Keratinocyte (primary cell): ENCODE measurements around the gene FBXO38. TPM values are rescaled to one million over a fixed set of nuclear protein-coding genes. Genes with fewer than 3 reads are reported as not detected.

Source experiments
- DNase-seq: peaks from one replicate; pipeline ENCODE4 v3.0.0-alpha.2; 2011; ENCODE audit warnings: low read depth, missing footprints, low spot score
- FAIRE-seq: peaks from 2 replicates; lab custom pipeline; 2011; peaks lifted over from hg19 to GRCh38; lab: Jason Lieb, UNC
- H2AFZ ChIP-seq: 2 replicates; pipeline ENCODE4 v1.6.0; 2012; ENCODE audit warnings: low read length, control low read depth, inconsistent platforms; ENCODE audit not compliant: control insufficient read depth
- H3K27ac ChIP-seq: 2 replicates; pipeline ENCODE4 v1.5.1; 2011; ENCODE audit warnings: low read length; ENCODE audit not compliant: control insufficient read depth, insufficient read depth
- H3K27me3 ChIP-seq: 3 replicates; pipeline ENCODE4 v1.6.0; 2011; ENCODE audit warnings: low read length; ENCODE audit not compliant: control insufficient read depth, insufficient read depth; ENCODE audit errors: extremely low read depth
- H3K36me3 ChIP-seq, 2 experiments: 2 replicates in 1 of 2; 3 replicates in 1 of 2; pipeline ENCODE4 v1.5.1; 2011; ENCODE audit warnings: low read length in 2 of 2, mild to moderate bottlenecking in 1 of 2; ENCODE audit not compliant: control insufficient read depth in 2 of 2, insufficient read depth in 2 of 2; ENCODE audit errors: extremely low read depth in 1 of 2
- H3K4me1 ChIP-seq: 3 replicates; pipeline ENCODE4 v1.5.1; 2011; ENCODE audit warnings: low read length; ENCODE audit not compliant: control insufficient read depth, insufficient read depth; ENCODE audit errors: extremely low read depth
- H3K4me2 ChIP-seq: 3 replicates; pipeline ENCODE4 v1.6.0; 2011; ENCODE audit warnings: low read depth, low read length; ENCODE audit not compliant: control insufficient read depth, insufficient read depth; ENCODE audit errors: extremely low read depth
- H3K4me3 ChIP-seq, 3 experiments: fragments of 200-600 bp in 1 of 3; sonication (generic) in 1 of 3; 2 replicates in 2 of 3; 3 replicates in 1 of 3; pipeline ENCODE4 v1.5.1; 2011 to 2016; ENCODE audit warnings: low read length in 3 of 3, mild to moderate bottlenecking in 3 of 3, control low read depth in 2 of 3, inconsistent platforms in 1 of 3, low read depth in 1 of 3, mixed read lengths in 1 of 3, mixed run types in 1 of 3, moderate library complexity in 1 of 3; ENCODE audit not compliant: control insufficient read depth in 2 of 3, insufficient read depth in 2 of 3; ENCODE audit errors: extremely low read depth in 1 of 3
- H3K79me2 ChIP-seq: 2 replicates; pipeline ENCODE4 v1.6.0; 2012; ENCODE audit warnings: low read length; ENCODE audit not compliant: control insufficient read depth, insufficient read depth
- H3K9ac ChIP-seq: 3 replicates; pipeline ENCODE4 v1.6.0; 2011; ENCODE audit warnings: low read length; ENCODE audit not compliant: control insufficient read depth, insufficient read depth; ENCODE audit errors: extremely low read depth
- H3K9me1 ChIP-seq: 3 replicates; pipeline ENCODE4 v1.6.0; 2011; ENCODE audit warnings: low read length; ENCODE audit not compliant: control insufficient read depth, insufficient read depth; ENCODE audit errors: extremely low read depth
- H3K9me3 ChIP-seq: 2 replicates; pipeline ENCODE4 v1.5.1; 2012; ENCODE audit warnings: low read depth, low read length; ENCODE audit not compliant: control insufficient read depth
- H4K20me1 ChIP-seq: 3 replicates; pipeline ENCODE4 v1.6.0; 2011; ENCODE audit warnings: low read length; ENCODE audit not compliant: control insufficient read depth, insufficient read depth; ENCODE audit errors: extremely low read depth
- EZH2 ChIP-seq: IDR thresholded peaks from one replicate; pipeline ENCODE4 v1.6.1; 2012; ENCODE audit warnings: inconsistent platforms, mild to moderate bottlenecking, low read length, moderate library complexity
- dilution Hi-C: fragments of 300-500 bp; cut with MboI; formaldehyde crosslinking; loops from one replicate; pipeline ENCODE4 v1.7.0; 2020; ENCODE audit warnings: low sequenced_read_pairs; ENCODE audit not compliant: extremely low pct_ligation_motif_present
- polyA plus RNA-seq, 5 experiments: library from polyadenylated mRNA; depleted of rRNA in 3 of 5; stranded (reverse) in 3 of 5; stranded (forward) in 1 of 5; unstranded in 1 of 5; fragments of >200 nt; gene quantifications; 1 replicate in 1 of 5; 2 replicates in 3 of 5; 3 replicates in 1 of 5; pipeline versions ENCODE4 v1.2.1 to v1.2.3, GENCODE V29; 2011 to 2012; ENCODE audit warnings: missing spikeins in 2 of 5, low read depth in 1 of 5, low replicate concordance in 1 of 5
- TF ChIP-seq, protein P1 (sequence below), 3 experiments: IDR thresholded peaks in 1 of 3; conservative IDR thresholded peaks in 1 of 3; optimal IDR thresholded peaks in 1 of 3; 2 replicates in 2 of 3; 3 replicates in 1 of 3; pipeline versions ENCODE3 to v1.5.1; 2011; ENCODE audit warnings: low read length in 3 of 3, mild to moderate bottlenecking in 3 of 3, moderate library complexity in 2 of 3, control low read depth in 1 of 3, inconsistent platforms in 1 of 3; ENCODE audit not compliant: insufficient read depth in 2 of 3; ENCODE audit errors: extremely low read depth in 1 of 3

The FBXO38 gene
- polyA plus RNA-seq, 1 donor (not counting 4 experiments of a cell fraction or from before 2014, with no cell fraction given) = 30.4 TPM

DNA sequence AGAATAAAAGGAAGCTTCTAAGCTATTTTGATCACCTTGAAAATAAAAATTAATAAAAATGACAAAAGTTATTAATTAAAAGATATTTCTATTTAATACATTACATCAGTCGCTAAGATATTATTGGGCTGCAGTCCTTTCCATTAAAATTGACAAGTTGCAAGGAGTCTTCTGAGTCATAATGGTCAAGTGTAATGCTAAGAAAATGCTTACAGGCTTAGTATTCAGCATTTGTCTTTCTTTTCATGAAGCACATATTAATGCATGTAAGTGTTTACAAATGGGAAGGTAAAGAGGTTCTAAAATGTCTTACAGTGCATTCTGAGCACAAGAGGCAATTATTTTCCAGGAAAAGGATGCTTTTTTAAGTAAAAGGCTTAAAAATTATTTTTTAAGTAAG, 31.1 kb upstream of the FBXO38 start:
- no peaks in the 10 kb centered on the region for H3K9me1 ChIP-seq
- DNase-seq (no peak), FAIRE-seq (no peak)
- no peak overlapping the region for H3K4me2 ChIP-seq
- no peak overlapping the region for H3K4me3 ChIP-seq
- H3K9ac ChIP-seq = no peak overlapping the region
- no peaks in the 10 kb centered on the region for H4K20me1 ChIP-seq
- no peaks in the 10 kb centered on the region for H3K9me3 ChIP-seq
- no peaks in the 10 kb centered on the region for H3K36me3 ChIP-seq
- H3K4me1 ChIP-seq = no peaks in the 10 kb centered on the region
- TF ChIP-seq, protein P1, sequence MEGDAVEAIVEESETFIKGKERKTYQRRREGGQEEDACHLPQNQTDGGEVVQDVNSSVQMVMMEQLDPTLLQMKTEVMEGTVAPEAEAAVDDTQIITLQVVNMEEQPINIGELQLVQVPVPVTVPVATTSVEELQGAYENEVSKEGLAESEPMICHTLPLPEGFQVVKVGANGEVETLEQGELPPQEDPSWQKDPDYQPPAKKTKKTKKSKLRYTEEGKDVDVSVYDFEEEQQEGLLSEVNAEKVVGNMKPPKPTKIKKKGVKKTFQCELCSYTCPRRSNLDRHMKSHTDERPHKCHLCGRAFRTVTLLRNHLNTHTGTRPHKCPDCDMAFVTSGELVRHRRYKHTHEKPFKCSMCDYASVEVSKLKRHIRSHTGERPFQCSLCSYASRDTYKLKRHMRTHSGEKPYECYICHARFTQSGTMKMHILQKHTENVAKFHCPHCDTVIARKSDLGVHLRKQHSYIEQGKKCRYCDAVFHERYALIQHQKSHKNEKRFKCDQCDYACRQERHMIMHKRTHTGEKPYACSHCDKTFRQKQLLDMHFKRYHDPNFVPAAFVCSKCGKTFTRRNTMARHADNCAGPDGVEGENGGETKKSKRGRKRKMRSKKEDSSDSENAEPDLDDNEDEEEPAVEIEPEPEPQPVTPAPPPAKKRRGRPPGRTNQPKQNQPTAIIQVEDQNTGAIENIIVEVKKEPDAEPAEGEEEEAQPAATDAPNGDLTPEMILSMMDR (optimal IDR thresholded peaks at IDR 0.05 in 1 of 3, IDR thresholded peaks at IDR 0.05 in 1 of 3, conservative IDR thresholded peaks at IDR 0.05 in 1 of 3; ENCODE audit: extremely low read depth in 1 of 3, insufficient read depth in 2 of 3, low read length in 3 of 3) = no peak
- TF ChIP-seq EZH2 = no peak
- no peak overlapping the region for H2AFZ ChIP-seq
- dilution Hi-C loops = no loop called here
- no peak overlapping the region for H3K27ac ChIP-seq
- no peaks in the 10 kb centered on the region for H3K79me2 ChIP-seq
- H3K27me3 ChIP-seq = no peaks in the 10 kb centered on the region

DNA sequence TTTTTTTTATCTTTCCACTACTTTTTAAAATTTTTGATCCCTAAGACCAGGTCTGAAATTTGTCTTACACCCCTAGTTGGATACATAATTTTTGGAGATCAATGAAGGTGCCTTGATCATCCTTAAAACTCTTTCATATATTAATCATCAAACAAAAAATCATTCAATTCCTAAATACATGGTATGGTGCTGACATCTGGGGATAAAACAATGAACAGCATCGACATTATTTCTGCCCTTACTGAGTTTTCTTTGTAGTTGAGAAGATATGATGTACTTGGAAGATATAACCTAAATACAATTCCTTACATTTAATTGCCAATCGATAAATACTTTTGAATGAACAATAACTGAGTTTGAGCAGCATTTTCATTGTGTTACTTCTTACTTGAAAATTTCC, 30.1 kb upstream of the FBXO38 start:
- TF ChIP-seq, protein P1 (optimal IDR thresholded peaks at IDR 0.05 in 1 of 3, IDR thresholded peaks at IDR 0.05 in 1 of 3, conservative IDR thresholded peaks at IDR 0.05 in 1 of 3; ENCODE audit: extremely low read depth in 1 of 3, insufficient read depth in 2 of 3, low read length in 3 of 3) = no peak
- no peak for TF ChIP-seq EZH2
- Histone ChIP-seq H3K9ac (no peak overlapping the region), H2AFZ (no peak overlapping the region), H3K27me3 (no peaks in the 10 kb centered on the region), H3K4me2 (no peak overlapping the region), H3K9me3 (no peaks in the 10 kb centered on the region), H3K36me3 (no peaks in the 10 kb centered on the region), H3K27ac (no peak overlapping the region), H3K4me1 (no peaks in the 10 kb centered on the region), H3K9me1 (no peaks in the 10 kb centered on the region), H4K20me1 (no peaks in the 10 kb centered on the region), H3K4me3 (no peak overlapping the region), H3K79me2 (no peaks in the 10 kb centered on the region)
- dilution Hi-C loops = no loop called here
- FAIRE-seq (no peak), DNase-seq (no peak)
